Ishikawa (cell line): Measurements from ENCODE around the gene COX17.

Experiments used
- CEBPB ChIP-seq: IDR thresholded peaks from 2 replicates; pipeline ENCODE4 v1.6.1; 2012
- EGR1 ChIP-seq: IDR thresholded peaks from 2 replicates; pipeline ENCODE4 v1.6.1; 2012
- RAD21 ChIP-seq: IDR thresholded peaks from 2 replicates; pipeline ENCODE4 v1.6.1; 2012; ENCODE audit warnings: low read depth
- REST ChIP-seq: IDR thresholded peaks from 2 replicates; pipeline ENCODE4 v1.6.1; 2012; ENCODE audit warnings: low read depth, mild to moderate bottlenecking
- ZBTB7A ChIP-seq: IDR thresholded peaks from 2 replicates; pipeline ENCODE4 v1.6.1; 2012; ENCODE audit warnings: low read depth

DNA sequence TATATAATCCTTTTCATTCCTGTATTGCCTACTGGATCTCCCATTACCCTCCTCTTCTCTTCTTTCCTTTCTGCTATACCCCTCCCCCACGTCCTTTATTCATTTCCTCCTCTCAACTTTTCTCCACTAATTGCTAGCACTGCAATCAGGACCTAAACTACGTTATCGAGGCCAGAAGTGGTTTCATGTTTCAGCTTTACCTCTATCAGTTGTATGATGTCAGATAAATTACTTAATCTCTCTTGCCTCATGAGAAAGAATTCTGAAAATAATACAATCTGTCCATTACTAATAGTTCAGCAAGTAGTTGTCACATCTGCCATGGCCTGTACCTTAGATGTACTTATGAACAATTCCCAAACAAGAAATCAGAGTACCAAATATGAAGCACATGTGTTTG is 27.4 kb downstream of the COX17 start:
- TF ChIP-seq REST (no peak), ZBTB7A (no peak), RAD21 (no peak), EGR1 (no peak), CEBPB (no peak)
